ENCODE results near the gene MMAA.

DNA sequence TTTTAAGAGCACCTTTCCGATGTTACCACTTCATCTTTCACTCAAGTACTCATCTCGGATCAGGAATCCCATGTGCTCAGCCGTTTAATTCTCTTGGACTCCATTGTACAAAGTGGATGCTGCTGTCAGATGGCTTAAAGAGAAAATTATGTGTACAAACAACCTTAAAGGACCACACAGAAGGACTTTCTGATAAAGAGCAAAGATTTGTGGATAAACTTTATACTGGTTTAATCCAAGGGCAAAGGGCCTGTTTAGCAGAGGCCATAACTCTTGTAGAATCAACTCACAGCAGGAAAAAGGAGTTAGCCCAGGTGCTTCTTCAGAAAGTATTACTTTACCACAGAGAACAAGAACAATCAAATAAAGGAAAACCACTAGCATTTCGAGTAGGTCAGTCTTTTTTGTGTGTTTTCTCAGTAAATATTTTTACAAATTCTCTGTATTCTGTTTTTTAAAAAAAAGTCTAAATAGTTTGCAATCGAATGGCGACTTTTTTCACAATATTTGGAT, 20.1 kb downstream of the MMAA start:
- TF ChIP-seq, protein P1, sequence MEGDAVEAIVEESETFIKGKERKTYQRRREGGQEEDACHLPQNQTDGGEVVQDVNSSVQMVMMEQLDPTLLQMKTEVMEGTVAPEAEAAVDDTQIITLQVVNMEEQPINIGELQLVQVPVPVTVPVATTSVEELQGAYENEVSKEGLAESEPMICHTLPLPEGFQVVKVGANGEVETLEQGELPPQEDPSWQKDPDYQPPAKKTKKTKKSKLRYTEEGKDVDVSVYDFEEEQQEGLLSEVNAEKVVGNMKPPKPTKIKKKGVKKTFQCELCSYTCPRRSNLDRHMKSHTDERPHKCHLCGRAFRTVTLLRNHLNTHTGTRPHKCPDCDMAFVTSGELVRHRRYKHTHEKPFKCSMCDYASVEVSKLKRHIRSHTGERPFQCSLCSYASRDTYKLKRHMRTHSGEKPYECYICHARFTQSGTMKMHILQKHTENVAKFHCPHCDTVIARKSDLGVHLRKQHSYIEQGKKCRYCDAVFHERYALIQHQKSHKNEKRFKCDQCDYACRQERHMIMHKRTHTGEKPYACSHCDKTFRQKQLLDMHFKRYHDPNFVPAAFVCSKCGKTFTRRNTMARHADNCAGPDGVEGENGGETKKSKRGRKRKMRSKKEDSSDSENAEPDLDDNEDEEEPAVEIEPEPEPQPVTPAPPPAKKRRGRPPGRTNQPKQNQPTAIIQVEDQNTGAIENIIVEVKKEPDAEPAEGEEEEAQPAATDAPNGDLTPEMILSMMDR (conservative IDR thresholded peaks at IDR 0.05; ENCODE audit: low read depth, low read length): no peak
- TF ChIP-seq EZH2 (IDR thresholded peaks at IDR 0.05; ENCODE audit: borderline replicate concordance, low read depth, low read length, poor library complexity, severe bottlenecking): no peak
